ENCODE data around the gene LSAMP.

DNA sequence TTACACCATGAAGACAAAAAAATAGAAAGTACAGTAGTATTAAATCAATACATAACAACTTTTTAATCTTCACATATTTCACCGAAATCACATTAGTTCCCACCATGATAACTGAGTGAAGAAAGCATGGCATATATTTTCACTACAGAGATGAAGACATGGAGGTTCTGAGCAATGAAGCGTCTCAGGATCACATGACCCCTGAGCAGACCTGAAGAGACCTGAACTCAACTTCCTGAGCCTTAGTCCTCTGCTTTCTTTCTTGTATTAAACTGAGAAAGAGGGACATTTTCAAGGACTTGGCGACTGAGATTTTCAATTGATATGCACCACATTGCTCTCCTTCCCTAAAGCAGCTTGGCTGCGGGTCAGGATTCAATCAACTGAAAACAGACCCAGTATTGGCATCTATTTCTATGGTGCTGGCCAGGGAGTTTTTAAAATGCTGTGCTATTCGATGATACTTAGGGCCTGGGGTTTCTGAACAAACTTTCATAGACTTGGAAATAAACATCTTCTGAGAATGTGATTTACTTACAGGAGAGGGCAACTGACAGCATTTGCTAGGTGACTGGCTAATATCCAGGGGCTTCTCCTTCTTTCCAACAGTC, 165.1 kb downstream of the LSAMP start:
- TF ChIP-seq POLR2A (IDR thresholded peaks at IDR 0.05) (no peak), POLR2AphosphoS5 (IDR thresholded peaks at IDR 0.05) (no peak), EP300 (IDR thresholded peaks at IDR 0.05) (no peak)
